Heart left ventricle (tissue), 16 donors: ENCODE results near the gene CSHL1. TPM values are rescaled to one million over a fixed set of nuclear protein-coding genes. Genes with fewer than 3 reads are reported as not detected.
A peak's percentile ranks its signal among the peaks of the same experiment; 100 is the strongest.
"Not testable (repeated sequence)": the region's sequence is repeated elsewhere in the genome, so short reads cannot be mapped to it uniquely, and the experiment has no call there.

ENCODE experiments used
- ATAC-seq, 4 donors: fragments of 200-7000 bp; cut with Tn5 transposase; one replicate each; pipeline ENCODE4 v1.9.1; 2020 to 2022; ENCODE audit warnings: moderate library complexity in 4 of 4, mild to moderate bottlenecking in 3 of 4, moderate number of reproducible peaks in 1 of 4
- DNase-seq, 5 donors: peaks; one replicate each; pipeline ENCODE4 v3.0.0-alpha.2; 2020
- H3K27ac ChIP-seq, 12 donors: fragments of 200-600 bp; sonication (generic) in 4 of 12; one replicate each; pipeline versions ENCODE4 v1.5.0 to v1.8.0; 2016 to 2022; ENCODE audit warnings: mild to moderate bottlenecking in 2 of 12
- H3K27me3 ChIP-seq, 9 donors: fragments of 200-600 bp; sonication (generic) in 2 of 9; one replicate each; pipeline versions ENCODE4 v1.5.1 to v1.8.0; 2016 to 2022; ENCODE audit warnings: mild to moderate bottlenecking in 3 of 9
- H3K36me3 ChIP-seq, 9 donors: fragments of 200-600 bp; sonication (generic) in 2 of 9; one replicate each; pipeline versions ENCODE4 v1.5.0 to v1.8.0; 2018 to 2022; ENCODE audit warnings: mild to moderate bottlenecking in 2 of 9
- H3K4me1 ChIP-seq, 12 donors: fragments of 200-600 bp; sonication (generic) in 4 of 12; one replicate each; pipeline versions ENCODE4 v1.5.0 to v1.8.0; 2016 to 2022; ENCODE audit warnings: mild to moderate bottlenecking in 3 of 12
- H3K4me3 ChIP-seq, 12 donors: fragments of 200-600 bp; sonication (generic) in 4 of 12; one replicate each; pipeline versions ENCODE4 v1.5.0 to v1.8.0; 2017 to 2022; ENCODE audit warnings: mild to moderate bottlenecking in 9 of 12, moderate library complexity in 4 of 12
- H3K9me3 ChIP-seq, 12 donors: fragments of 200-600 bp; sonication (generic) in 4 of 12; one replicate each; pipeline versions ENCODE4 v1.5.0 to v1.8.0; 2016 to 2022; ENCODE audit warnings: mild to moderate bottlenecking in 1 of 12
- POLR2A ChIP-seq, 2 donors: fragments of 450-650 bp; IDR thresholded peaks; one replicate each; pipeline ENCODE4 v1.6.1; 2017; ENCODE audit warnings: antibody characterized with exemption in 2 of 2, mild to moderate bottlenecking in 2 of 2, moderate library complexity in 2 of 2
- WGBS, 4 donors: extraction: QIAGEN DNeasy Blood & Tissue Kit in 2 of 4; methylation state at CpG; one replicate each; pipeline versions ENCODE4 v1.1.5 to v1.1.7; 2013 to 2018; 5-methylcytosine and 5-hydroxymethylcytosine counted together
- intact Hi-C, 10 donors: fragments of 100-400 bp; cut with DNase I; formaldehyde crosslinking; loops; one replicate each; pipeline versions ENCODE4 v1.11.1 to v1.14.2; 2022
- polyA plus RNA-seq, 2 donors: library from polyadenylated mRNA; stranded (reverse); fragments of 200-250 nt; gene quantifications; one replicate each; pipeline ENCODE4 v1.2.3, GENCODE V29; 2013
- total RNA-seq, 9 donors: library from RNA; depleted of rRNA in 2 of 9; stranded (reverse); fragments of >200 nt in 2 of 9; fragmentation: NEBNext Ultra II Directional in 3 of 9; extraction: Animal tissue kit (Norgen Biotek cat#: 25700) in 3 of 9; gene quantifications; one replicate each; pipeline versions ENCODE4 v1.1.0 to v1.2.4, GENCODE V29; 2016 to 2023
- TF ChIP-seq, protein P1 (sequence below), 12 donors: fragments of 200-600 bp; sonication (generic) in 4 of 12; IDR thresholded peaks; one replicate each; pipeline versions ENCODE4 v1.5.0 to v1.8.0; 2018 to 2022; ENCODE audit warnings: antibody characterized with exemption in 12 of 12, mild to moderate bottlenecking in 5 of 12
- donor health status: ischemic (EF 13 %, LVEDD 7.1; RV severe dilation, severe dysfunction).
- donor health status: healthy with polysubstance abuse.
- donor health status: DM: no; HTN: yes; CAD: no.
- donor health status: DM: no; HTN: no; CAD: no.
- donor health status: ischemic (EF 25% LVEDD 6.9; RV normal size, moderate dysfunction).
- donor health status: ischemic (EF 25% LVEDD 5.7; RV mildly dilated, moderate dysfunction).
- donor health status: healthy.
- donor health status: DM: yes; HTN: yes; CAD: no.
- donor health status: ischemic (EF 35%, LVEDD 5.7; RV mildly dilated, moderate dysfunction).
- donor health status: nonischemic (EF 11% LVEDD 7.7; RV severe dilation, severe dysfunction).
- donor health status: DM: yes; HTN: yes; CAD: no.
- donor health status: PGD.
- donor health status: ischemic (EF 29% LVEDD 5.4; RV normal size, mild dysfunction).
- donor health status: nonischemic (EF 23%, LVEDD 6.1; RV moderate dilation, normal function).

Gene CSHL1
- total and polyA plus RNA-seq, 11 donors = not detected

DNA sequence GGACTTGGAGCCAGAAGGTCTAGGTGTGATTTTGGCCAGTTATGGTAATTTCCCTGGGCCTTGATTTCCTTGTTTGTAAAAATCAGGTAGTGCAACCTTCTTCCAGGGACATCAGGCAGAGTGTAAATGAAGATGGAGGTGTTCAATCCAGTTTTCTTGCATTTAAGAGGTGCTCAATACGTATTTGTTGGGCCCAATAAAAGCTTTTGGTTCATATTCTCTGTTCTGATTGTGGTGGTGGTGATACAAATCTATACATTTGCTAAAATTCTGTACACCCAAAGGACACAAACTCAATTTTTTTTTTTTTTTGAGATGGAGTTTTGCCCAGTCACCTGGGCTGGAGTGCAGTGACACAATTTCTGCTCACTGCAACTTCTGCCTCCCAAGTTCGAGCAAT, 15.1 kb upstream of the CSHL1 start:
- H3K4me3 ChIP-seq = no peak overlapping the region
- intact Hi-C loops = loop anchor here in 1 of 10 donors (10.0 kb wide), 1 partner anchor 59 kb away; no protein-coding TSS in a partner anchor
- H3K27ac ChIP-seq = no peak overlapping the region
- WGBS, 4 donors = 95 to 98% (median 96%) methylated on average over 2 of the region's 2 CpGs
- ATAC-seq (no peak), DNase-seq (no peak)
- H3K27me3 ChIP-seq = no peaks in the 10 kb centered on the region
- peaks cover 0 to 10% (median 5%) of the 10 kb centered on the region in 12 donors for H3K4me1 ChIP-seq
- TF ChIP-seq, protein P1, sequence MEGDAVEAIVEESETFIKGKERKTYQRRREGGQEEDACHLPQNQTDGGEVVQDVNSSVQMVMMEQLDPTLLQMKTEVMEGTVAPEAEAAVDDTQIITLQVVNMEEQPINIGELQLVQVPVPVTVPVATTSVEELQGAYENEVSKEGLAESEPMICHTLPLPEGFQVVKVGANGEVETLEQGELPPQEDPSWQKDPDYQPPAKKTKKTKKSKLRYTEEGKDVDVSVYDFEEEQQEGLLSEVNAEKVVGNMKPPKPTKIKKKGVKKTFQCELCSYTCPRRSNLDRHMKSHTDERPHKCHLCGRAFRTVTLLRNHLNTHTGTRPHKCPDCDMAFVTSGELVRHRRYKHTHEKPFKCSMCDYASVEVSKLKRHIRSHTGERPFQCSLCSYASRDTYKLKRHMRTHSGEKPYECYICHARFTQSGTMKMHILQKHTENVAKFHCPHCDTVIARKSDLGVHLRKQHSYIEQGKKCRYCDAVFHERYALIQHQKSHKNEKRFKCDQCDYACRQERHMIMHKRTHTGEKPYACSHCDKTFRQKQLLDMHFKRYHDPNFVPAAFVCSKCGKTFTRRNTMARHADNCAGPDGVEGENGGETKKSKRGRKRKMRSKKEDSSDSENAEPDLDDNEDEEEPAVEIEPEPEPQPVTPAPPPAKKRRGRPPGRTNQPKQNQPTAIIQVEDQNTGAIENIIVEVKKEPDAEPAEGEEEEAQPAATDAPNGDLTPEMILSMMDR (IDR thresholded peaks at IDR 0.05) = no peak
- TF ChIP-seq POLR2A (IDR thresholded peaks at IDR 0.05) = no peak
- no peaks in the 10 kb centered on the region for H3K36me3 ChIP-seq
- no peaks in the 10 kb centered on the region for H3K9me3 ChIP-seq

DNA sequence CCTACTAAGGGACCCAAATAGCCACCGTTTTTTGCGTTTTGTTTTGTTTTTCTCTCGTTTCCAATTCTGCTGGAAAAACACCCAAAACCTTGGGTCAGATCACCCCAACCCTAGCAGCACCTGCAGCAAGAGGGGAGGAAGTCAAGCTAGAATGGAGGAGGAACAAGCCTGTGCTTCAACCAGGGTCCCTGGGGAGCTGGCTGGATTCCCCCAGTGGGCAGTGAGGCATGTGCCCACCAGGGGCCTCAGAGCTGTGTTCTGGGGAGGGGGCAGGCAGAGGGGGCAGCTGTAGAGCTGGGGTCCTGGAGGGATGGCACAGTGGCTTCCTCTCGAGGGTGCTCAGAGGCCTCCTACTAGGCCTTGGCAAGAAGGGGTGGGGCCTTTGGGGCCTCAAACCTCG, 14.6 kb upstream of the CSHL1 start:
- H3K9me3 ChIP-seq = no peaks in the 10 kb centered on the region
- H3K27me3 ChIP-seq = no peaks in the 10 kb centered on the region
- H3K4me3 ChIP-seq = no peak overlapping the region
- peaks cover 0 to 4% (median under 1%) of the 10 kb centered on the region in 12 donors for H3K4me1 ChIP-seq
- no peak overlapping the region for H3K27ac ChIP-seq
- intact Hi-C loops = loop anchor here in 1 of 10 donors (10.0 kb wide), 1 partner anchor 59 kb away; no protein-coding TSS in a partner anchor
- TF ChIP-seq POLR2A (IDR thresholded peaks at IDR 0.05) = no peak
- TF ChIP-seq, protein P1 (IDR thresholded peaks at IDR 0.05) = no peak
- 67 to 89% (median 83%) methylated on average over 5 of the region's 5 CpGs for WGBS, 4 donors
- H3K36me3 ChIP-seq = no peaks in the 10 kb centered on the region
- DNase-seq (peak in 1 of 5 donors; percentile 28), ATAC-seq (no peak)

DNA sequence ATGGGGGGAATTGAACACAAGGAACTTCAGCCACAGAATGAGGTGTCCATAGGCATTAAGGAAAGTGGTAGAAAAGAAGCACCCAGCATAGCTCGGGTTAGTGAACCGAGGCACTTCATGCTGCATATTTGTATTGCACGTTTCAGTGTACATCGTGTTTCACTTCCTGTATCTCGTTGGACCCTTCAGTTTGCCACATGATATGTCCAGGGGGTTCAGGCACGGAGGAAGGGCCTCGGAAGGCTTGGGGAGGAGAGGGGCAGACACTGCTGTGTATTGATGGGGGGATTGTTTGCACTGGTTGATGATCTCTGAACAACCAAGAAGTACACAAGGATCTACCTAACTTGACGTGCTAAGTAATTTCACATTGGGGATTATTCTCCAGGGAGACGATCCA, 11.3 kb upstream of the CSHL1 start:
- not testable (repeated sequence) for H3K9me3 ChIP-seq, H3K36me3 ChIP-seq, H3K27ac ChIP-seq, H3K4me1 ChIP-seq, ATAC-seq, DNase-seq, H3K27me3 ChIP-seq, H3K4me3 ChIP-seq
- 75 to 82% (median 77%) methylated on average over 9 of the region's 9 CpGs for WGBS, 4 donors
- intact Hi-C loops = loop anchor here in 2 of 10 donors (5.0 to 10.0 kb wide), 2 partner anchors 62 to 105 kb away; no protein-coding TSS in a partner anchor

DNA sequence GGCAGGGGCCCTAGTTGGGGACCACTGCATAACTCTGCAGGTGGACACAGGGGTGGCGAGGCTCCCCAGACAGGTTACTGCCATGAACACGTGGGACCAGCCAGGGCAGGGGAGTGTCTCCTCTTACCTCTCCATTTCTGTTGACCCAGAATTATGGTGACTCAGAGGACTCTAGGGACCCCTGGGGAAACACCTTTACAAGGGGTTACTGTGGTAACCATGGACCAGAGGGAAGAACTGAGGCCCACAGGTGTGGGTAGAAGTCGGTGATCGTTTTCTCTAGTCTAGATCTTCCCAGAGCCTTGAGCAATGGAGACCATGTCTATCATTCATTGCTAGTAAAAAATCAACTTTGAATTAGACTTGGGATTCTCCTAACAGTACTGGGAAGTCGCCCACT, 9.7 kb upstream of the CSHL1 start:
- H3K27ac ChIP-seq, H3K36me3 ChIP-seq, H3K4me3 ChIP-seq, ATAC-seq, H3K9me3 ChIP-seq, H3K4me1 ChIP-seq, DNase-seq, H3K27me3 ChIP-seq: not testable (repeated sequence)
- intact Hi-C loops = loop anchor here in 2 of 10 donors (5.0 to 10.0 kb wide), 2 partner anchors 64 to 107 kb away; no protein-coding TSS in a partner anchor
- WGBS, 4 donors = 91 to 100% (median 94%) methylated on average over 5 of the region's 5 CpGs

DNA sequence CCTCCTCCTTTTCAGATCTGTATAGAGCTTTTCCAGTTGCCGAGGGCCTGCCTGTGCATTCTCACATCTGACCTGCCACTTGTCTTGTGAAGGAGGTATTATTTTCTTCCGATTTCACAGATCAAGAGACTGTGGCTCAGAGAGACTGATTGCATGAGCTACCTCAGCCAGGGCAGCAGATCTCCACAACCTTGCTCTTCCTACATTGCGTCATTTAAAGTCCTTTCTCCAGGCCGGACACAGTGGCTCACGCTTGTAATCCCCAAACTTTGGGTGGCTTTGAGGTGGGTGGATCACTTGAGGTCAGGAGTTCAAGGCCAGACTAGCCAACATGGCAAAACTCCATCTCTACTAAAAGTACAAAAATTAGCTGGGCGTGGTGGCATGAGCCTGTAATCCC, 9.0 kb upstream of the CSHL1 start:
- DNase-seq, ATAC-seq, H3K27me3 ChIP-seq, H3K4me3 ChIP-seq, H3K36me3 ChIP-seq, H3K4me1 ChIP-seq, H3K27ac ChIP-seq, H3K9me3 ChIP-seq: not testable (repeated sequence)
- WGBS, 4 donors = 86 to 90% (median 90%) methylated on average over 6 of the region's 6 CpGs
- intact Hi-C loops = loop anchor here in 2 of 10 donors (5.0 to 10.0 kb wide), 2 partner anchors 65 to 107 kb away; no protein-coding TSS in a partner anchor

DNA sequence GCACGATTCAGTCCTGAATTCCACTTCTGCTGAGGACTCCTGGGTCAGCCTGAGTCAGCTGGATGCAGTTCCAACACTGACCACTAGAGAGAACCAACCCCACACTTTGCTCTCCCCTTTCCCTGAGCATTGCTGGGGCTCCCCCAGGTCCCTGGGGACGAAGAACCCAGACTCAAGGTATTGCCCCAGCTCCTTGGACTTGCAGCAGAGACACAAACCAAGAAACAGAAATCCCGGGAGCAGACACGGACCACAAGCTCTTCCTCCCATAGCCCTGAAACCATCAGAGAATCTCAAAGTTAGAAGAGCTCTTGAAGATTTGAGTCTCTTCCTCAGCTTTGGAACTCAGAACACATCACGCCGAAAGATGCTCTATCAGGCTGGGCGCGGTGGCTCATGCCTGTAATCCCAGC, 8.3 kb upstream of the CSHL1 start:
- 36 to 48% (median 39%) methylated on average over 8 of the region's 8 CpGs for WGBS, 4 donors
- ATAC-seq = peak; percentile 59 to 86 (median 86)
- no peak overlapping the region for H3K4me3 ChIP-seq
- H3K27ac ChIP-seq = no peak overlapping the region
- H3K4me1 ChIP-seq = peaks cover 0 to 7% (median 0%) of the 10 kb centered on the region in 12 donors
- no peaks in the 10 kb centered on the region for H3K27me3 ChIP-seq
- no peaks in the 10 kb centered on the region for H3K9me3 ChIP-seq
- intact Hi-C loops = loop anchor here (2.0 to 10.0 kb wide), 9 partner anchors 67 to 365 kb away; partner anchors contain the start of gene ERN1 (in 2 of the 10)
- H3K36me3 ChIP-seq = no peaks in the 10 kb centered on the region
- DNase-seq = peak in 4 of 5 donors; percentile 49 to 58 (median 54)
- TF ChIP-seq, protein P1 (IDR thresholded peaks at IDR 0.05) = peak; percentile 85 to 97 (median 91)
- no peak for TF ChIP-seq POLR2A (IDR thresholded peaks at IDR 0.05)

DNA sequence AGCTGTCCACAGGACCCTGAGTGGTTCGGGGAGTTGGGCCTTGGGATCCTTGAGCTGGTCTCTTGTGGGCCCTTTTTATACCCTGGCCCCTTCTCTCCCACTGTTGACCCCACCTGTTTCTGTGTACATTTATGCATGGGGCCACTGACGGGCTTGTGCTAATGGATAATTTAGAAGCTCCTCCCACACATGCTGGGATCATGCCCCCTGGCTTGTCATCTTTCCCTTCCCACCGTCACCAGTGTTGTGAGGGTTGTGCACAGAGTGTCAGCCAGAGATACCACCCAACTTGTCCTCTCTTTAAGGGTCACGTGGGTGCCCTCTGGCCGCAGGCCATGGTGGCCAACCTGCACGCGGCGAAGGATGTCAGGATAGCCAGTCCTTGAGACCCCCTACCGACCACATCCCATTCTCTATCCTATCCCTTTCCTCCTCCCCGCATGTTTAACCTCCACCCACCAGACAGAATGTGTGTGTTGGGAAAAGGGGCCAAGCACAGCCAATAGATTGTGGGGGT, 7.8 kb upstream of the CSHL1 start, which contains the start of gene GH1:
GH1 (minus strand) TSS at position 51 of the 517 bp plus-strand sequence. CDS start 63 bp downstream, outside the sequence.
- not testable (repeated sequence) for H3K36me3 ChIP-seq, H3K9me3 ChIP-seq, ATAC-seq, H3K4me1 ChIP-seq, H3K4me3 ChIP-seq, DNase-seq, H3K27me3 ChIP-seq, H3K27ac ChIP-seq
- 40 to 53% (median 47%) methylated on average over 10 of the region's 10 CpGs for WGBS, 4 donors
- intact Hi-C loops = loop anchor here (2.0 to 10.0 kb wide), 9 partner anchors 68 to 366 kb away; partner anchors contain the start of gene ERN1 (in 2 of the 10)
